Medulla oblongata (tissue), 1 donor: ENCODE results near the gene CHD5.

Experiments used
- DNase-seq: peaks from one replicate; pipeline ENCODE4 v3.0.0-alpha.2; 2015; ENCODE audit errors: extremely low spot score

Gene CHD5

GRCh38 chr1:6154525-6155319 is 25.4 kb downstream of the CHD5 start:
- DNase-seq: no peak

GRCh38 chr1:6152882-6153281 is 27.2 kb downstream of the CHD5 start:
- no peak for DNase-seq

GRCh38 chr1:6152181-6152580 is 27.9 kb downstream of the CHD5 start:
- DNase-seq: no peak

GRCh38 chr1:6151291-6151822 is 28.8 kb downstream of the CHD5 start:
- no peak for DNase-seq

- no peak for DNase-seq
These were observed 29.8 kb downstream of the CHD5 start for GRCh38 chr1:6150006-6150938.

- DNase-seq: no peak
These were observed 30.5 kb downstream of the CHD5 start for GRCh38 chr1:6149597-6149996.

GRCh38 chr1:6148497-6149241 is 31.5 kb downstream of the CHD5 start:
- DNase-seq: no peak

- no peak for DNase-seq
These were observed 34.2 kb downstream of the CHD5 start for GRCh38 chr1:6145864-6146410.

GRCh38 chr1:6145396-6145750 is 34.7 kb downstream of the CHD5 start:
- no peak for DNase-seq

- no peak for DNase-seq
These were observed 35.3 kb downstream of the CHD5 start for GRCh38 chr1:6144647-6145395.

GRCh38 chr1:6144175-6144574 is 35.9 kb downstream of the CHD5 start:
- DNase-seq: no peak

- DNase-seq: no peak
These were observed 36.7 kb downstream of the CHD5 start for GRCh38 chr1:6143395-6143794.

- DNase-seq: no peak
These were observed 37.4 kb downstream of the CHD5 start for GRCh38 chr1:6142734-6143133.

- no peak for DNase-seq
These were observed 38.0 kb downstream of the CHD5 start for GRCh38 chr1:6142036-6142621.

- no peak for DNase-seq
These were observed 38.5 kb downstream of the CHD5 start for GRCh38 chr1:6141592-6141991.

GRCh38 chr1:6140413-6140812 is 39.7 kb downstream of the CHD5 start:
- DNase-seq: no peak

- DNase-seq: no peak
These were observed 42.4 kb downstream of the CHD5 start for GRCh38 chr1:6137758-6138157.

- no peak for DNase-seq
These were observed 43.5 kb downstream of the CHD5 start for GRCh38 chr1:6136516-6137220.

GRCh38 chr1:6134741-6135510 is 45.2 kb downstream of the CHD5 start:
- DNase-seq: no peak
